Mesothelial cell of epicardium (in vitro differentiated cells): ENCODE measurements around the gene RALGAPA2. TPM values are rescaled to one million over a fixed set of nuclear protein-coding genes. Genes with fewer than 3 reads are reported as not detected.

ENCODE experiments used
- DNase-seq, 2 experiments: peaks; one replicate each; pipeline ENCODE4 v3.0.0; 2021; ENCODE audit warnings: low spot score in 2 of 2; ENCODE audit not compliant: unreplicated experiment in 2 of 2
- H3K27ac Mint-ChIP-seq: 2 replicates; pipeline ENCODE4 v1.8.0; 2021; ENCODE audit warnings: mixed read lengths
- H3K27me3 Mint-ChIP-seq: 2 replicates; pipeline ENCODE4 v1.8.0; 2021; ENCODE audit warnings: low read depth, mixed read lengths
- H3K36me3 Mint-ChIP-seq: 2 replicates; pipeline ENCODE4 v1.8.0; 2021; ENCODE audit warnings: mixed read lengths
- H3K4me1 Mint-ChIP-seq: 2 replicates; pipeline ENCODE4 v1.8.0; 2021; ENCODE audit warnings: mixed read lengths
- H3K4me3 Mint-ChIP-seq: 2 replicates; pipeline ENCODE4 v1.8.0; 2021; ENCODE audit warnings: mild to moderate bottlenecking, moderate library complexity, mixed read lengths
- H3K9me3 Mint-ChIP-seq: 2 replicates; pipeline ENCODE4 v1.8.0; 2021; ENCODE audit warnings: mixed read lengths
- CTCF ChIP-seq: fragments of 200-600 bp; sonication (generic); IDR thresholded peaks from one replicate; pipeline ENCODE4 v1.5.0; 2021; ENCODE audit warnings: antibody characterized with exemption; ENCODE audit not compliant: unreplicated experiment
- total RNA-seq: library from RNA; stranded (reverse); gene quantifications from 3 replicates; pipeline ENCODE4 v1.2.1, GENCODE V29; 2021

The RALGAPA2 gene
- total RNA-seq, 1 donor from 2014 or later = 27.5 TPM

- peaks cover 4% of the 10 kb centered on the region for H3K4me1 Mint-ChIP-seq
- no peaks in the 10 kb centered on the region for H3K36me3 Mint-ChIP-seq
- H3K9me3 Mint-ChIP-seq = no peaks in the 10 kb centered on the region
- DNase-seq = no peak
- TF ChIP-seq CTCF = no peak
- no peaks in the 10 kb centered on the region for H3K27me3 Mint-ChIP-seq
- H3K27ac Mint-ChIP-seq = no peak overlapping the region
- H3K4me3 Mint-ChIP-seq = no peak overlapping the region
These were observed 248.5 kb downstream of the RALGAPA2 start for GRCh38 chr20:20463933-20464374.

GRCh38 chr20:20462185-20462584 lies 250.3 kb downstream of the RALGAPA2 start:
- Mint-ChIP-seq H3K27me3 (no peaks in the 10 kb centered on the region), H3K9me3 (no peaks in the 10 kb centered on the region), H3K27ac (no peak overlapping the region), H3K4me1 (peaks cover 4% of the 10 kb centered on the region), H3K4me3 (no peak overlapping the region), H3K36me3 (no peaks in the 10 kb centered on the region)
- DNase-seq = no peak
- TF ChIP-seq CTCF = no peak

- no peak overlapping the region for H3K4me3 Mint-ChIP-seq
- no peaks in the 10 kb centered on the region for H3K27me3 Mint-ChIP-seq
- H3K27ac Mint-ChIP-seq = no peak overlapping the region
- H3K9me3 Mint-ChIP-seq = no peaks in the 10 kb centered on the region
- DNase-seq = no peak
- H3K36me3 Mint-ChIP-seq = no peaks in the 10 kb centered on the region
- peaks cover 4% of the 10 kb centered on the region for H3K4me1 Mint-ChIP-seq
- no peak for TF ChIP-seq CTCF
These were observed 250.9 kb downstream of the RALGAPA2 start for GRCh38 chr20:20461551-20461950.

- Mint-ChIP-seq H3K27ac (no peak overlapping the region), H3K4me3 (no peak overlapping the region), H3K9me3 (no peaks in the 10 kb centered on the region), H3K27me3 (no peaks in the 10 kb centered on the region), H3K4me1 (peaks cover 4% of the 10 kb centered on the region), H3K36me3 (no peaks in the 10 kb centered on the region)
- no peak for TF ChIP-seq CTCF
- DNase-seq = no peak
These were observed 252.7 kb downstream of the RALGAPA2 start for GRCh38 chr20:20459726-20460125.

GRCh38 chr20:20457392-20458126 lies 254.9 kb downstream of the RALGAPA2 start:
- TF ChIP-seq CTCF = no peak
- DNase-seq = no peak
- no peak overlapping the region for H3K27ac Mint-ChIP-seq
- peaks cover 2% of the 10 kb centered on the region for H3K27me3 Mint-ChIP-seq
- H3K9me3 Mint-ChIP-seq = no peaks in the 10 kb centered on the region
- H3K4me1 Mint-ChIP-seq = peaks cover 2% of the 10 kb centered on the region
- H3K36me3 Mint-ChIP-seq = no peaks in the 10 kb centered on the region
- no peak overlapping the region for H3K4me3 Mint-ChIP-seq
